Body of pancreas (tissue), 4 donors: Measurements from ENCODE around the gene DYNLT1.

Experiments
- POLR2A ChIP-seq, 3 donors: fragments of 450-650 bp; IDR thresholded peaks; one replicate each; pipeline ENCODE4 v1.6.1; 2016; ENCODE audit warnings: antibody characterized with exemption in 3 of 3, mild to moderate bottlenecking in 2 of 3
- TF ChIP-seq, protein P1 (sequence below), 7 experiments: fragments of 450-650 bp in 4 of 7; fragments of 200-600 bp in 3 of 7; sonication (generic) in 3 of 7; IDR thresholded peaks; one replicate each; pipeline ENCODE4 v1.5.1; 2016 to 2019; ENCODE audit warnings: antibody characterized with exemption in 7 of 7

DNA sequence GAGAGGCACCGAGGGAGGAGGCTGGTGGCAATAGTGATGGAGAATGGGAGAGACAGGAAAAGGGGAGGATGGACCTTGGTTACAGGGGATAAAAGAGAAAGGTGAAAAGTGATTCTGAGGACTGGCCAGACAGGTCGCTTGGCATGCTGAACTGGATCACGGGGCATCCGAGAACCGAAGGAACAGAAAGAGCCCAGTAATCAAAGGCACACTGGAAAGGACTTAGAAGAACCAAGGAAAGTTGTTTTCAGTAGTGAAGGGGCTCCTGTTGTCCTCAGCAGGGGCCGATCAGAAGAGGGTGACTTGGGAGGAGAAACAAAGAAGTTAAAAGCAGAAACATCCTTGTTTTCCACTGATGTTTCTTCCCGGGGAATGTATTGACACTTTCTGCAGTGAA lies 24.2 kb upstream of the DYNLT1 start:
- TF ChIP-seq, protein P1, sequence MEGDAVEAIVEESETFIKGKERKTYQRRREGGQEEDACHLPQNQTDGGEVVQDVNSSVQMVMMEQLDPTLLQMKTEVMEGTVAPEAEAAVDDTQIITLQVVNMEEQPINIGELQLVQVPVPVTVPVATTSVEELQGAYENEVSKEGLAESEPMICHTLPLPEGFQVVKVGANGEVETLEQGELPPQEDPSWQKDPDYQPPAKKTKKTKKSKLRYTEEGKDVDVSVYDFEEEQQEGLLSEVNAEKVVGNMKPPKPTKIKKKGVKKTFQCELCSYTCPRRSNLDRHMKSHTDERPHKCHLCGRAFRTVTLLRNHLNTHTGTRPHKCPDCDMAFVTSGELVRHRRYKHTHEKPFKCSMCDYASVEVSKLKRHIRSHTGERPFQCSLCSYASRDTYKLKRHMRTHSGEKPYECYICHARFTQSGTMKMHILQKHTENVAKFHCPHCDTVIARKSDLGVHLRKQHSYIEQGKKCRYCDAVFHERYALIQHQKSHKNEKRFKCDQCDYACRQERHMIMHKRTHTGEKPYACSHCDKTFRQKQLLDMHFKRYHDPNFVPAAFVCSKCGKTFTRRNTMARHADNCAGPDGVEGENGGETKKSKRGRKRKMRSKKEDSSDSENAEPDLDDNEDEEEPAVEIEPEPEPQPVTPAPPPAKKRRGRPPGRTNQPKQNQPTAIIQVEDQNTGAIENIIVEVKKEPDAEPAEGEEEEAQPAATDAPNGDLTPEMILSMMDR (IDR thresholded peaks at IDR 0.05), result no peak
- no peak for TF ChIP-seq POLR2A (IDR thresholded peaks at IDR 0.05)
